Activated CD4-positive, alpha-beta memory T cell treated with anti-CD3 and anti-CD28 coated beads for 36 hours (primary cell): ENCODE results near the gene PSMC5. TPM values are rescaled to one million over a fixed set of nuclear protein-coding genes. Genes with fewer than 3 reads are reported as not detected.

Experiments used
- CTCF ChIA-PET: fragments of 350-600 bp; sonication (Branson Sonifier 250); formaldehyde crosslinking; loops from one replicate; lab custom pipeline; 2021; ENCODE audit warnings: antibody characterized with exemption, inconsistent platforms; lab: Charles Lee
- POLR2A ChIA-PET: fragments of 350-600 bp; sonication (Branson Sonifier 250); formaldehyde crosslinking; loops from one replicate; lab custom pipeline; 2021; ENCODE audit warnings: antibody characterized with exemption; lab: Charles Lee
- DNase-seq: peaks from one replicate; pipeline ENCODE4 v3.0.0-alpha.2; 2020
- H3K27ac Mint-ChIP-seq: one replicate; pipeline ENCODE4 v1.8.0; 2021; ENCODE audit warnings: mixed read lengths
- H3K27me3 Mint-ChIP-seq: one replicate; pipeline ENCODE4 v1.8.0; 2021; ENCODE audit warnings: mixed read lengths
- H3K36me3 Mint-ChIP-seq: one replicate; pipeline ENCODE4 v1.8.0; 2021; ENCODE audit warnings: mixed read lengths
- H3K4me1 Mint-ChIP-seq: one replicate; pipeline ENCODE4 v1.8.0; 2021; ENCODE audit warnings: low read depth, mixed read lengths
- H3K4me3 Mint-ChIP-seq: one replicate; pipeline ENCODE4 v1.8.0; 2021; ENCODE audit warnings: mild to moderate bottlenecking, mixed read lengths
- H3K9me3 Mint-ChIP-seq: one replicate; pipeline ENCODE4 v1.8.0; 2021; ENCODE audit warnings: mixed read lengths
- intact Hi-C: fragments of 100-400 bp; cut with micrococcal nuclease; formaldehyde crosslinking; loops from one replicate; pipeline ENCODE4 v1.15.1; 2023
- total RNA-seq, 2 experiments: library from RNA; stranded (reverse); gene quantifications; one replicate each; pipeline ENCODE4 v1.2.3, GENCODE V29; 2021

The PSMC5 gene
- total RNA-seq, 2 experiments from 2014 or later = 165 to 171 TPM

DNA sequence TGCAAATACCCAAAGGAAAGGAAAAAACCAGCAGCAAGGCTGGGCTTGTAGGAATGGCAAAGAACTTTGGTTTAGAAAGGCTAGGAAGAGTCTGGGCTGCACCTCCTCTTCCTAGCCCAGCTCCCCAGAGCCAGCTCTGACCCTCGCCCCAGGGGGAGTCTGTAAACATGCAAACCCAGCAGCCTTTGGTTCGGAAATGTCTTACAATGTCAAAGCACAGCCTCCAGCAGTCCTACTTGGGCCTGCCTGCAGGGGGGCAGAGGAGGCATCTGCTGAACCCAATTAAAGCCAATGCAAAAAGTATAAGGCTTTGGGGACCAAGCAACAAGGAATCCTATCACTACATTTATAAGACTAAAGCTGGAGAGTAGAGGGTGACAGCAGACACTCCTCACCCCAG, 5.2 kb downstream of the PSMC5 start:
- CTCF ChIA-PET = interaction anchor here (1.6 kb wide), 1 partner anchor 17 kb away, joined by 5 read pairs; no protein-coding TSS in a partner anchor
- Mint-ChIP-seq H3K4me3 (no peak overlapping the region), H3K27me3 (no peaks in the 10 kb centered on the region), H3K9me3 (no peaks in the 10 kb centered on the region), H3K4me1 (peaks cover 51% of the 10 kb centered on the region), H3K36me3 (peaks cover 60% of the 10 kb centered on the region), H3K27ac (peak overlapping the region; percentile 83)
- intact Hi-C loops = no loop called here
- no peak for DNase-seq
- POLR2A ChIA-PET = no interaction called here

DNA sequence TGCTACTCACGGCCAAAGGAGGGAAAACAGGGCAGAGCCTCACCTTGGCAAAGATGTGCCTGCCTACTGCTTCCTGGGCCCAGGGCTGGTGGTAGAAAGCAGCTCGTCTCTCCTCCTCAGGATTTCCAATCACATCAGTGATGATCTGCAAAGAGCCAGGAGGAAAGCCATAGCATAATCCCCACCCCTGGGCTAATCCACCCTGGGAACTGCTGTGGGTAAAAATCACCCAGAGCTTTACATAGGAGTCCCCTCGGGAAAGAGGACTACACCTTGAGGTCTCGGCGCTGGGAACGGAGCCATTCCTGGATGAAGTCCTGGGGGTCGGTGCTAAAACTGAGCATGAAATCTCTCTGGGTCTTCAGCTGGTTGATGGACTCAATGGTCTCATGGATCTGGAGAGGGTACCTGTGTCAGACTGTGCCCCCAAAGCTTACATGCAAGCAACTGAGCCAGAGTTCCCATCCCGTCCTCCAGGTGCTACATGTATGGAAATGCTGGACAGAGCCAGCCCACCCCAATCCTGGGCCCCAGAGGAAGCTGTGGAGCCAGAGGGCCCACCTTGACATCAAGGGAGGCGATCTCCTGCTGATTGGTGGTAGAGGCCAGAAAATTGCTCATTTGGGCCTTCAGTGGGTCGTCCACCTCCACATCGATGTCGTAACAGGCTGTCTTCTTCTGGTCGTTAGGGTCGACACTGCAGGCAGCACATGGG, 6.0 kb downstream of the PSMC5 start:
- H3K9me3 Mint-ChIP-seq = no peaks in the 10 kb centered on the region
- H3K27ac Mint-ChIP-seq = no peak overlapping the region
- intact Hi-C loops = no loop called here
- H3K4me3 Mint-ChIP-seq = no peak overlapping the region
- H3K27me3 Mint-ChIP-seq = no peaks in the 10 kb centered on the region
- peaks cover 57% of the 10 kb centered on the region for H3K36me3 Mint-ChIP-seq
- CTCF ChIA-PET = interaction anchor here (0.6 to 1.6 kb wide), 3 partner anchors 11 to 760 kb away, joined by 3 to 5 read pairs (median 4); no protein-coding TSS in a partner anchor
- no peak for DNase-seq
- H3K4me1 Mint-ChIP-seq = peaks cover 49% of the 10 kb centered on the region
- POLR2A ChIA-PET = interaction anchor here (1.2 to 1.3 kb wide), 3 partner anchors 9 to 140 kb away, joined by 3 to 4 read pairs (median 4); no protein-coding TSS in a partner anchor

DNA sequence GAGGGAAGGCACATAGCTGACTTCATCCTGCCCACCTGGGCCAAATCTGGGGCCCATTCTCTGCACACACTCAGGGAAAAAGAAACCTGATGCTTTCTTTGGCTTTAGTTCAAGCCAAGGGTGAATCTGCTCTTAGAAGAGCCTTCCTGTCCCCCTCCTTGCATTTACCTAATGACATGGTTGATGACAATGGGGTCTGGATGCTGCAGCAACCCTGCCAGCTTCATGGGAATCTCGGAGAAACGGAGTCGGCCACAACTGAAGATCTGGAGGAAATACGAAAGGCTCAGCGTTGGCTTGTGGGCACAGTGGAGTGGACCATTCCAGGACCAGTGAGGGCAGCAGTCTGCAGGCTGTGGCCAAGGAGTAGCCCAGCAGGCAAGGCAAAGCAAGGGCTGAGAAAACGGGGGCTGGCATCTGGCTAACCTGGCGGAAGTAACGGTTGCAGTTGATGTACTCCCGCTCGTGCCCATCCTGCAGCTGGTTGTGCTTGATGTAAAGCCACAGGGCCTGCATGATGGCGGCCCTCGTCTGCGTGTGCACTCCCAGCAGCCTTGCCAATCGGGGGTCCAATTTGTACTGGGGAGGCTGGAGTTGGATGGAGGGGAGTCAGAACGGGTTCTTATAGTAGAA, 6.6 kb downstream of the PSMC5 start:
- no peak for DNase-seq
- H3K27ac Mint-ChIP-seq = no peak overlapping the region
- peaks cover 47% of the 10 kb centered on the region for H3K4me1 Mint-ChIP-seq
- peaks cover 56% of the 10 kb centered on the region for H3K36me3 Mint-ChIP-seq
- H3K9me3 Mint-ChIP-seq = no peaks in the 10 kb centered on the region
- H3K4me3 Mint-ChIP-seq = no peak overlapping the region
- H3K27me3 Mint-ChIP-seq = no peaks in the 10 kb centered on the region
- ChIA-PET CTCF (interaction anchor here (0.6 to 1.6 kb wide), 10 partner anchors 10 to 221 kb away, joined by 3 to 10 read pairs (median 4); no protein-coding TSS in a partner anchor), POLR2A (interaction anchor here (1.0 to 1.3 kb wide), 4 partner anchors 8 to 141 kb away, joined by 3 to 4 read pairs (median 4); partner anchors contain the start of gene SMARCD2)
- intact Hi-C loops = no loop called here

DNA sequence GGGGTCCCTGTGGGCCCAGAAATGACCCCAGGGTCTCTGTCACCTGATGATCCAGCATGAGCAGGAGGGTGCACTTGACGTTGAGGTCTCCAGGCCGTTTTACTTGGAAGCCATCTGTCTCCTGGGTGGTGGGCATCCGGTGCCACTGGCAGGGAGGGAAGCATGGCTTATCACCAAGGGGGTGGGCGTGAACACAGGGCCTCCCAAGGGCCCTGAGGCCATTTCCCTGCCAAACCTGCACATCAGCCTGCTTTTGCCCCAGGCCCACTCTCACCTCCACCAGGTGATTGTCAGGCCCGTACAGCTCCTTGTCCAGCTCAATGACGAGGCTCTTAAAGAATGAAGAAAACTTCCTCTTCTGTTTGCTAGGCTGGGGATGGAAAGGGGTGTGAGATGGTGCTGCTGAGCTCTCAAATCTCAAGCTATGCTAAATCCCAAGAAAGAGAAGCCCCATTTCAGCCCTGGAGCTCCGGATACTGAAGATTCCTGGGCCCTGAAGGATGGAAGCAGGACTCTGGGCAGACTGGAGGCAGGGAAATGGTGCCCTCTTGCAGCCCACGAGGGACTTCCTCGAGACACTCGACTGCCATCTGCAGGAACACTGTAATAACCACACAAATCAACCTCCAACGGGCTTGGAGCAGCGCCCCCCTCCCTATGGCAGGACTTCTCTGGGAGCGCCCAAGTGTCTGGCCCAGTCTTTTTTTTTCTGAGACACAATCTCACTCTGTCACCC, 7.4 kb downstream of the PSMC5 start:
- peak overlapping the region; percentile 72 for H3K27ac Mint-ChIP-seq
- ChIA-PET POLR2A (interaction anchor here (1.0 to 1.2 kb wide), 5 partner anchors 9 to 137 kb away, joined by 3 read pairs; partner anchors contain the start of gene SMARCD2), CTCF (interaction anchor here (0.6 to 1.5 kb wide), 19 partner anchors 9 to 409 kb away, joined by 3 to 10 read pairs (median 3); partner anchors contain the start of gene DDX42)
- intact Hi-C loops = loop anchor here (1.0 to 5.0 kb wide), 2 partner anchors 7 to 407 kb away; partner anchors contain the start of genes FTSJ3 and PSMC5
- peak; percentile 82 for DNase-seq
- H3K4me3 Mint-ChIP-seq = no peak overlapping the region
- H3K4me1 Mint-ChIP-seq = peaks cover 47% of the 10 kb centered on the region
- no peaks in the 10 kb centered on the region for H3K9me3 Mint-ChIP-seq
- peaks cover 49% of the 10 kb centered on the region for H3K36me3 Mint-ChIP-seq
- no peaks in the 10 kb centered on the region for H3K27me3 Mint-ChIP-seq

DNA sequence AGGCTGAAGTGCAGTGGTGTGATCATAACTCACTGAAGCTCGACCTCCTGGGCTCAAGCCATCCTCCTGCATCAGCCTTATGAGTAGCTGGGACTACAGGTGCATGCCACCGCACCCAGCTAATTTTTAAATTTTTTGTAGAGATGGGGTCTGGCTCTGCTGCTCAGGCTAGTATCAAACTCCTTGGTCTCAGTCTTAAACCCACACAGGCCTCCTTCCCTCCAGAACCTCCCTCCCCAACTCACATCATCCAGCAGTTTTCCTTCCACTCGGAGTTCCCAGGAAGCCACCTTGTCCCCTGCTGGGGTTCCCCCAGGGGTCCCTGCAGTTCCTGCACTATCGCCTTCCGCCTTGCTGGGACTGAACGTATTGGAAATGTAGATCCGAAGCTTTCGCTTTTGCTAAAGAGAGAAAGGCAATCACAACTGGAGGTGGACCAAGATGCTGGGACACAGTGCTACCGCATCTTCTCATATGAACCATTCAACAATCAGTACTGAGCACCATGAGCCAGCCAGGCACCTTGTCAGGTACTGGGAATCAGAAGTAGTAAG, 8.0 kb downstream of the PSMC5 start:
- H3K27me3 Mint-ChIP-seq = no peaks in the 10 kb centered on the region
- no peak overlapping the region for H3K4me3 Mint-ChIP-seq
- no peak for DNase-seq
- no peaks in the 10 kb centered on the region for H3K9me3 Mint-ChIP-seq
- peak overlapping the region; percentile 72 for H3K27ac Mint-ChIP-seq
- intact Hi-C loops = loop anchor here (1.0 to 5.0 kb wide), 2 partner anchors 8 to 408 kb away; partner anchors contain the start of genes FTSJ3 and PSMC5
- H3K36me3 Mint-ChIP-seq = peaks cover 43% of the 10 kb centered on the region
- peaks cover 42% of the 10 kb centered on the region for H3K4me1 Mint-ChIP-seq
- POLR2A ChIA-PET = interaction anchor here (1.0 to 1.1 kb wide), 4 partner anchors 8 to 41 kb away, joined by 3 read pairs; partner anchors contain the start of gene SMARCD2
- CTCF ChIA-PET = interaction anchor here (0.6 to 1.5 kb wide), 14 partner anchors 8 to 410 kb away, joined by 3 to 10 read pairs (median 3); partner anchors contain the start of gene DDX42

DNA sequence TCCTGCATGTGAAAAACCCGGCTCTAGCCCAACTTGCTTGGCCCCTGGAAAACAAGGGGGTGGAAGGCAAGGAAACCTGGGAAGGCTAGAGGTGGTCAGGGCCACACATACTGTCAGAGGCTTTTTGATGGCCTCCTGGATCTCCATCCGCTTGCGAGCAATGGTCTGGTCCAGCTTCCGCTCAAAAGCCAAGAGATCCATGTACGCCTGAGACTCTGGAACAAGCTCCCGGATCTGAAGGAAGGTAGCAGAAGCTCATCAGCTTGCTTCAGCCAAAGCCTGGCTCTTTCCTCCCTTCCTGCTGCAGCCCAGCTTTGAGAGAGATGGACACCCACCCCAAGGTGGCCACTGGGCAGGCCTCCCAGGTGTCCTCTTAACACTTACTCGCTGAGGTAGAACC, 9.6 kb downstream of the PSMC5 start:
- H3K4me1 Mint-ChIP-seq = peaks cover 34% of the 10 kb centered on the region
- no peak for DNase-seq
- peaks cover 28% of the 10 kb centered on the region for H3K36me3 Mint-ChIP-seq
- H3K27ac Mint-ChIP-seq = no peak overlapping the region
- H3K9me3 Mint-ChIP-seq = no peaks in the 10 kb centered on the region
- no peaks in the 10 kb centered on the region for H3K27me3 Mint-ChIP-seq
- ChIA-PET CTCF (interaction anchor here (0.6 to 2.4 kb wide), 3 partner anchors 9 to 182 kb away, joined by 3 to 7 read pairs (median 5); partner anchors contain the start of gene FTSJ3), POLR2A (no interaction called here)
- H3K4me3 Mint-ChIP-seq = no peak overlapping the region
- intact Hi-C loops = loop anchor here (5.0 kb wide), 1 partner anchor 410 kb away; no protein-coding TSS in a partner anchor

DNA sequence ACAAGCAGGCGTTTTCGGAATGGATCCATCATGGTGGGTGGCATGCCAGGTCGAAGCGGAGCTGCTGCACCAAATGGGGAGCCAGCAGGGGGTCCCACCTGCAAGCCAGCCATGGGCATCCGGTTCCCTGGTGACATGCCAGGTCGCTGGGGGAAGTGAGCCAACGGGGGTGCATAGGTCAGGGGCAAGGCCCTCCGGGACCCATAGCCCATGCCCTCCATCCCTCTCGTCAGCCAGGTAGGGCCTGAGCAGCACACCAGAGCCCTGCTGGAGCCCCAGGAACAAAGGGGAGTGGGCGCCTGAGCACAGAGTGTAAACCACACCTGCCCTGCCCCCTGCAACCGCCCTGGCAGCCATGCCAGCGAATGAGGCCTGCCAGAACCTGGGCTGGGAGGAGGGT, 10.2 kb downstream of the PSMC5 start:
- ChIA-PET POLR2A (no interaction called here), CTCF (interaction anchor here (1.4 to 2.4 kb wide), 2 partner anchors 9 to 11 kb away, joined by 5 to 7 read pairs; partner anchors contain the start of gene FTSJ3)
- intact Hi-C loops = loop anchor here (5.0 kb wide), 1 partner anchor 410 kb away; no protein-coding TSS in a partner anchor
- Mint-ChIP-seq H3K36me3 (peaks cover 25% of the 10 kb centered on the region), H3K9me3 (no peaks in the 10 kb centered on the region), H3K4me1 (peaks cover 33% of the 10 kb centered on the region), H3K4me3 (no peak overlapping the region), H3K27ac (no peak overlapping the region), H3K27me3 (no peaks in the 10 kb centered on the region)
- DNase-seq = no peak

DNA sequence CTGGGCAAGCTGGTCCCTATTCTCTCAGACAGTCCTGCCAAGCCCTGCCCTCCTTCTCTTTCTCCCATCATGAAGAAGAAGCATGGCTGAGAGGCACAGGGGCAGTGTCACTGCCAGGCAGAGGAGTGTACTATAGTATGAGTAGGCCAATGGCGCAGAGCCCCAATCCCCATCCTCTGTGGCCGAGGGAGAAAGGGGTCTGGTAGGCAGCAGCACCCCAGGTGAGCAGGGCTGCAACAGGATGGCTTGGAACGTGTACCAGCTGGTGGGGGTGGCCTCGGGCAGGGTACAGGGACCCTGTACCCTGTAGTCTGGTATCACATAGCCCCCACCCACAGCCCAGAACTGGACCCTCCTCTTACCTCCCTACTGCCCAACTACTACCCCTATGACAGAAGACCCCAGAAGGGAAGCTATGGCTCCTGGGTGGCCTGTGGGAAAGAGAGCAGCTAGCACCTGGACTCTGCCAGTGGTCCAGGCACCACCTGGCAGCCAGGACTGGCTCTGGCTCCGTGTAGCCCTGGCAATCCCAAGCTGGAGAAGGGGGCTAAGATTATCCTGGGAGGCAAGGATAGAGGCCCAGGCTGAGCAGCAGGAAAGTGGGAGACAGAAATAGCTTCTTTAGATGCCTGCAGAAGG, 10.8 kb downstream of the PSMC5 start:
- Mint-ChIP-seq H3K4me3 (no peak overlapping the region), H3K27ac (peak overlapping the region; percentile 18), H3K27me3 (no peaks in the 10 kb centered on the region), H3K4me1 (peaks cover 33% of the 10 kb centered on the region), H3K9me3 (no peaks in the 10 kb centered on the region), H3K36me3 (peaks cover 24% of the 10 kb centered on the region)
- intact Hi-C loops = loop anchor here (5.0 kb wide), 1 partner anchor 411 kb away; no protein-coding TSS in a partner anchor
- CTCF ChIA-PET = interaction anchor here (2.3 to 2.4 kb wide), 2 partner anchors 10 to 11 kb away, joined by 7 read pairs; partner anchors contain the start of gene FTSJ3
- POLR2A ChIA-PET = interaction anchor here (1.5 kb wide), 1 partner anchor 9 kb away, joined by 4 read pairs; no protein-coding TSS in a partner anchor
- no peak for DNase-seq

DNA sequence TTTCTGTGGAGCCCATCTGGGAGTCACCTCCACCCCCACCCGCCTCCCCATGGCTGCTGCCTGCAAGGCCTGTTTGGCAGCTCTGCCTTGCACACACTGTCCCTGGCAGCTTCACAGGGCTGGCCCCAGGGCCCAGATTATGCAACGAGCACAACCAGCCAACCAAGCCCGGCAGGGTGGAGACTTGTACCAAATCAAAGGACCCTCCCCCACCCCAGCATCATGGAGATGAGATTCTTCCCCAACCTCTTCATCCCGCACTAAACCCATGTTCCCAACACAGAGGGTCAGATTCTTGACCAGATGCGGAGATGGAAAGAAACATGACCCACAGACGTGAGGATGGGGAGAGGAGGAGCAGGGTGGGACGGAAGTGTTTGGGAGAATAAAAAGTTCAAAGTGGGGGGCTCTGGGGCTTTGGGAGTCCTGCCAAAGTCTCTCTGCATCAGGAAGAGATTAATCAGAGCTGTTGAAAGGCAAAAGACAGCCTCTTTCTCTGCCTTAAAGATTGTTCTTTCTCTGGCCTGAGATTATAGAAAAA, 11.5 kb downstream of the PSMC5 start:
- CTCF ChIA-PET = interaction anchor here (2.3 kb wide), 1 partner anchor 10 kb away, joined by 7 read pairs; no protein-coding TSS in a partner anchor
- peaks cover 24% of the 10 kb centered on the region for H3K36me3 Mint-ChIP-seq
- intact Hi-C loops = loop anchor here (5.0 kb wide), 1 partner anchor 411 kb away; no protein-coding TSS in a partner anchor

More for the DNA sequence above, 11.5 kb downstream of the PSMC5 start:
- peak overlapping the region; percentile 75 for H3K27ac Mint-ChIP-seq
- POLR2A ChIA-PET = interaction anchor here (1.5 kb wide), 1 partner anchor 9 kb away, joined by 4 read pairs; no protein-coding TSS in a partner anchor
- no peaks in the 10 kb centered on the region for H3K9me3 Mint-ChIP-seq
- peaks cover 35% of the 10 kb centered on the region for H3K4me1 Mint-ChIP-seq
- H3K4me3 Mint-ChIP-seq = peak overlapping the region; percentile 23
- H3K27me3 Mint-ChIP-seq = no peaks in the 10 kb centered on the region
- DNase-seq = no peak
